ENCODE data around the gene HNRNPR. TPM values are rescaled to one million over a fixed set of nuclear protein-coding genes. Genes with fewer than 3 reads are reported as not detected.
A peak's percentile ranks its signal among the peaks of the same experiment; 100 is the strongest.
"Not testable (repeated sequence)": the region's sequence is repeated elsewhere in the genome, so short reads cannot be mapped to it uniquely, and the experiment has no call there.

The HNRNPR gene
- total RNA-seq, 3 donors from 2014 or later: 84.0 to 108 (median 96.6) TPM

- DNase-seq: no peak
- TF ChIP-seq CTCF (IDR thresholded peaks at IDR 0.05): no peak
- intact Hi-C loops (cut with DNase I, micrococcal nuclease): no loop called here
- no peaks in the 10 kb centered on the region for H3K36me3 ChIP-seq (ENCODE audit: low read depth)
- H3K4me3 ChIP-seq: no peak overlapping the region
- no peaks in the 10 kb centered on the region for H3K9me3 ChIP-seq
- peaks cover 12% of the 10 kb centered on the region for H3K4me1 ChIP-seq (ENCODE audit: low read depth)
- no peak for ATAC-seq
Observed at GRCh38 chr1:23380719-23381118, 36.6 kb upstream of the HNRNPR start.

- H3K4me3 ChIP-seq; DNase-seq; intact Hi-C loops (cut with DNase I, micrococcal nuclease); ATAC-seq; H3K9me3 ChIP-seq; H3K36me3 ChIP-seq (ENCODE audit: low read depth): not testable (repeated sequence)
- peaks cover 12% of the 10 kb centered on the region for H3K4me1 ChIP-seq (ENCODE audit: low read depth)
Observed at GRCh38 chr1:23380236-23380635, 36.2 kb upstream of the HNRNPR start.

GRCh38 chr1:23376890-23377811, 33.1 kb upstream of the HNRNPR start:
- no peak for DNase-seq
- Histone ChIP-seq H3K9me3 (no peaks in the 10 kb centered on the region), H3K4me3 (no peak overlapping the region), H3K4me1 (ENCODE audit: low read depth) (peaks cover 12% of the 10 kb centered on the region), H3K36me3 (ENCODE audit: low read depth) (no peaks in the 10 kb centered on the region)
- intact Hi-C loops (cut with DNase I, micrococcal nuclease): no loop called here
- ATAC-seq: peak; percentile 86
- no peak for TF ChIP-seq CTCF (IDR thresholded peaks at IDR 0.05)

- H3K4me1 ChIP-seq (ENCODE audit: low read depth): peaks cover 30% of the 10 kb centered on the region
Observed at GRCh38 chr1:23374079-23374735, 30.1 kb upstream of the HNRNPR start.

GRCh38 chr1:23371987-23372880, 28.1 kb upstream of the HNRNPR start:
- ATAC-seq: no peak
- intact Hi-C loops (cut with DNase I, micrococcal nuclease): no loop called here

More at GRCh38 chr1:23374079-23374735, 30.1 kb upstream of the HNRNPR start:
- H3K4me3 ChIP-seq; ATAC-seq; intact Hi-C loops (cut with DNase I, micrococcal nuclease); H3K9me3 ChIP-seq; DNase-seq; H3K36me3 ChIP-seq (ENCODE audit: low read depth): not testable (repeated sequence)

More at GRCh38 chr1:23371987-23372880, 28.1 kb upstream of the HNRNPR start:
- no peak for DNase-seq
- no peak overlapping the region for H3K4me3 ChIP-seq
- H3K9me3 ChIP-seq: no peaks in the 10 kb centered on the region
- H3K4me1 ChIP-seq (ENCODE audit: low read depth): peaks cover 23% of the 10 kb centered on the region
- TF ChIP-seq CTCF (IDR thresholded peaks at IDR 0.05): no peak
- H3K36me3 ChIP-seq (ENCODE audit: low read depth): no peaks in the 10 kb centered on the region

Measured in mucosa of descending colon (tissue), 3 donors.